PC-9 (cell line): Measurements from ENCODE around the gene AGAP9.
"Not testable (repeated sequence)": the region's sequence is repeated elsewhere in the genome, so short reads cannot be mapped to it uniquely, and the experiment has no call there.

Source experiments
- EZH2 ChIP-seq: fragments of 200-600 bp; sonication (generic); IDR thresholded peaks from 2 replicates; pipeline ENCODE4 v1.8.0; 2017; ENCODE audit warnings: antibody characterized with exemption, low read depth
- TF ChIP-seq, protein P1 (sequence below): fragments of 200-600 bp; sonication (generic); conservative IDR thresholded peaks from 2 replicates; pipeline ENCODE4 v1.6.1; 2017; ENCODE audit warnings: mixed run types, antibody characterized with exemption, mild to moderate bottlenecking, moderate library complexity

DNA sequence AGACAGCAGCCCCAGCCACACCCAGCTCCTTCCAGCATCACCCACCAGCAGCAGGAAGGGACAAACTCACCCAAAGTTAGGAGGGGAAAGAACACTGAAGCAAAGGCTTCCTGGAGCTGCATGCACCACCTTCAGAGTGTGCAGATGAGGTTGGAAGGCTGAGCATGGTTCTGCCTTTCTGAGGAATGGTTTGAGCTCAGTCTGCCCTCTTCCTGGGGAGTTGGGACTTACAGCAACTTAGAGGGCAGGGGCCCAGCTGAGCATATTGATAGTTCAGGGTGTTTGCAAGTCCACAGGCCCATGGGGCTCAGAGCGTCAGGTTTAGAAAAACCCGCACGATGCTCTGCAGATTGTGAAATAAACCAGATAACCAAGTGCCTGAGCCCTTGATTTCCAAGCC lies 43.3 kb downstream of the AGAP9 start:
- TF ChIP-seq, protein P1, sequence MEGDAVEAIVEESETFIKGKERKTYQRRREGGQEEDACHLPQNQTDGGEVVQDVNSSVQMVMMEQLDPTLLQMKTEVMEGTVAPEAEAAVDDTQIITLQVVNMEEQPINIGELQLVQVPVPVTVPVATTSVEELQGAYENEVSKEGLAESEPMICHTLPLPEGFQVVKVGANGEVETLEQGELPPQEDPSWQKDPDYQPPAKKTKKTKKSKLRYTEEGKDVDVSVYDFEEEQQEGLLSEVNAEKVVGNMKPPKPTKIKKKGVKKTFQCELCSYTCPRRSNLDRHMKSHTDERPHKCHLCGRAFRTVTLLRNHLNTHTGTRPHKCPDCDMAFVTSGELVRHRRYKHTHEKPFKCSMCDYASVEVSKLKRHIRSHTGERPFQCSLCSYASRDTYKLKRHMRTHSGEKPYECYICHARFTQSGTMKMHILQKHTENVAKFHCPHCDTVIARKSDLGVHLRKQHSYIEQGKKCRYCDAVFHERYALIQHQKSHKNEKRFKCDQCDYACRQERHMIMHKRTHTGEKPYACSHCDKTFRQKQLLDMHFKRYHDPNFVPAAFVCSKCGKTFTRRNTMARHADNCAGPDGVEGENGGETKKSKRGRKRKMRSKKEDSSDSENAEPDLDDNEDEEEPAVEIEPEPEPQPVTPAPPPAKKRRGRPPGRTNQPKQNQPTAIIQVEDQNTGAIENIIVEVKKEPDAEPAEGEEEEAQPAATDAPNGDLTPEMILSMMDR: not testable (repeated sequence)
- TF ChIP-seq EZH2: not testable (repeated sequence)
